HepG2 (cell line): Measurements from ENCODE around the gene SLC29A2. TPM values are rescaled to one million over a fixed set of nuclear protein-coding genes. Genes with fewer than 3 reads are reported as not detected.

Source experiments
- CCDC6 ChIP-seq: sonication (generic); formaldehyde crosslinking; IDR thresholded peaks from 2 replicates; pipeline ENCODE4 v1.8.1; 2022; ENCODE audit warnings: mild to moderate bottlenecking, missing genetic modification reagents, moderate library complexity
- ESRRA ChIP-seq: sonication (generic); formaldehyde crosslinking; IDR thresholded peaks from 2 replicates; pipeline ENCODE4 v1.5.1; 2020; ENCODE audit warnings: mild to moderate bottlenecking, low read depth, missing genetic modification reagents
- ETV6 ChIP-seq: sonication (generic); formaldehyde crosslinking; conservative IDR thresholded peaks from 2 replicates; pipeline ENCODE4 v1.4.0; 2020; ENCODE audit warnings: missing genetic modification reagents
- HIC2 ChIP-seq: sonication (generic); formaldehyde crosslinking; IDR thresholded peaks from 2 replicates; pipeline ENCODE4 v1.9.0; 2022; ENCODE audit warnings: low read depth, missing genetic modification reagents
- KDM4B ChIP-seq: sonication (generic); formaldehyde crosslinking; IDR thresholded peaks from 2 replicates; pipeline ENCODE4 v1.4.0; 2020; ENCODE audit warnings: missing genetic modification reagents
- KMT2B ChIP-seq: IDR thresholded peaks from 2 replicates; pipeline ENCODE4 v1.6.1; 2016; ENCODE audit warnings: missing genetic modification reagents, missing compliant biosample characterization
- NCOA5 ChIP-seq: sonication (generic); formaldehyde crosslinking; IDR thresholded peaks from 2 replicates; pipeline ENCODE4 v1.4.0; 2020; ENCODE audit warnings: missing genetic modification reagents
- PCBP2 ChIP-seq: fragments of 200-400 bp; formaldehyde crosslinking; optimal IDR thresholded peaks from 2 replicates; pipeline ENCODE3; 2018; ENCODE audit warnings: low read length, low read depth; ENCODE audit not compliant: poor library complexity, severe bottlenecking
- POLR2AphosphoS2 ChIP-seq: IDR thresholded peaks from 2 replicates; pipeline ENCODE4 v1.6.1; 2011; ENCODE audit warnings: low read depth, low read length, improper control_type of control experiment
- RARA ChIP-seq: IDR thresholded peaks from 2 replicates; pipeline ENCODE4 v1.6.1; 2016; ENCODE audit warnings: missing genetic modification reagents, missing compliant biosample characterization
- SIX4 ChIP-seq: sonication (generic); formaldehyde crosslinking; IDR thresholded peaks from 2 replicates; pipeline ENCODE4 v1.4.0; 2020; ENCODE audit warnings: missing genetic modification reagents
- TBX2 ChIP-seq: sonication (generic); formaldehyde crosslinking; IDR thresholded peaks from 2 replicates; pipeline ENCODE4 v1.5.0; 2020; ENCODE audit warnings: missing genetic modification reagents, mild to moderate bottlenecking, borderline replicate concordance
- ZFAT ChIP-seq: sonication (generic); formaldehyde crosslinking; conservative IDR thresholded peaks from 2 replicates; pipeline ENCODE4 v1.8.1; 2023; ENCODE audit warnings: missing genetic modification reagents, inconsistent platforms
- ZFP62 ChIP-seq: sonication (generic); formaldehyde crosslinking; IDR thresholded peaks from 2 replicates; pipeline ENCODE4 v1.4.0; 2020; ENCODE audit warnings: missing genetic modification reagents
- ZKSCAN1 ChIP-seq: fragments of 150-350 bp; IDR thresholded peaks from 2 replicates; pipeline ENCODE4 v1.6.1; 2014; ENCODE audit warnings: low read length
- ZNF446 ChIP-seq: sonication (generic); formaldehyde crosslinking; IDR thresholded peaks from 2 replicates; pipeline ENCODE4 v1.5.0; 2020; ENCODE audit warnings: mild to moderate bottlenecking, missing genetic modification reagents
- ZNF607 ChIP-seq: sonication (generic); formaldehyde crosslinking; IDR thresholded peaks from 2 replicates; pipeline ENCODE4 v1.5.1; 2020; ENCODE audit warnings: missing genetic modification reagents, mild to moderate bottlenecking, borderline replicate concordance
- ZNF672 ChIP-seq: sonication (generic); formaldehyde crosslinking; IDR thresholded peaks from 2 replicates; pipeline ENCODE4 v1.8.1; 2022; ENCODE audit warnings: missing genetic modification reagents
- ZNF768 ChIP-seq: sonication (generic); formaldehyde crosslinking; IDR thresholded peaks from 2 replicates; pipeline ENCODE4 v1.4.0; 2020; ENCODE audit warnings: missing genetic modification reagents
- ZNF776 ChIP-seq: sonication (generic); formaldehyde crosslinking; IDR thresholded peaks from 2 replicates; pipeline ENCODE4 v1.4.0; 2020; ENCODE audit warnings: mild to moderate bottlenecking, missing genetic modification reagents
- ZNF891 ChIP-seq: sonication (generic); formaldehyde crosslinking; IDR thresholded peaks from 2 replicates; pipeline ENCODE4 v1.5.0; 2020; ENCODE audit warnings: mild to moderate bottlenecking, missing genetic modification reagents
- ZSCAN30 ChIP-seq: sonication (generic); formaldehyde crosslinking; IDR thresholded peaks from 2 replicates; pipeline ENCODE4 v1.5.0; 2020; ENCODE audit warnings: mild to moderate bottlenecking, missing genetic modification reagents
- ZSCAN5A ChIP-seq: sonication (generic); formaldehyde crosslinking; IDR thresholded peaks from 2 replicates; pipeline ENCODE4 v1.8.0; 2022; ENCODE audit warnings: mild to moderate bottlenecking, missing genetic modification reagents, borderline replicate concordance
- polyA plus RNA-seq, 8 experiments: library from polyadenylated mRNA; depleted of rRNA in 3 of 8; stranded (reverse) in 7 of 8; unstranded in 1 of 8; fragments of >200 nt; fragmentation: Illumina TruSeq in 4 of 8; extraction: Trizol in 4 of 8; gene quantifications; 2 replicates each; pipeline versions ENCODE4 v1.2.1 to v1.2.3, GENCODE V29; 2011 to 2016; ENCODE audit warnings: low read depth in 4 of 8, missing spikeins in 1 of 8, mixed read lengths in 1 of 8; ENCODE audit not compliant: insufficient read depth in 1 of 8
- total RNA-seq, 5 experiments: library from RNA; depleted of rRNA; stranded (reverse); fragments of >200 nt; fragmentation: Illumina TruSeq; extraction: Trizol; gene quantifications; 2 replicates each; pipeline ENCODE4 v1.2.3, GENCODE V29; 2016; ENCODE audit warnings: low read depth in 1 of 5
- TF ChIP-seq, protein P1 (sequence below): sonication (generic); formaldehyde crosslinking; IDR thresholded peaks from 2 replicates; pipeline ENCODE4 v1.4.0; 2020; ENCODE audit warnings: mild to moderate bottlenecking, missing genetic modification reagents
- TF ChIP-seq, protein P2 (sequence below): sonication (generic); formaldehyde crosslinking; IDR thresholded peaks from 2 replicates; pipeline ENCODE4 v1.5.1; 2020; ENCODE audit warnings: missing genetic modification reagents, mild to moderate bottlenecking, borderline replicate concordance

The SLC29A2 gene
- total and polyA plus RNA-seq, 2 of the 13 experiments (the other 11 are each of a cell fraction or from before 2014, with no cell fraction given): 0.63 to 0.66 TPM

DNA sequence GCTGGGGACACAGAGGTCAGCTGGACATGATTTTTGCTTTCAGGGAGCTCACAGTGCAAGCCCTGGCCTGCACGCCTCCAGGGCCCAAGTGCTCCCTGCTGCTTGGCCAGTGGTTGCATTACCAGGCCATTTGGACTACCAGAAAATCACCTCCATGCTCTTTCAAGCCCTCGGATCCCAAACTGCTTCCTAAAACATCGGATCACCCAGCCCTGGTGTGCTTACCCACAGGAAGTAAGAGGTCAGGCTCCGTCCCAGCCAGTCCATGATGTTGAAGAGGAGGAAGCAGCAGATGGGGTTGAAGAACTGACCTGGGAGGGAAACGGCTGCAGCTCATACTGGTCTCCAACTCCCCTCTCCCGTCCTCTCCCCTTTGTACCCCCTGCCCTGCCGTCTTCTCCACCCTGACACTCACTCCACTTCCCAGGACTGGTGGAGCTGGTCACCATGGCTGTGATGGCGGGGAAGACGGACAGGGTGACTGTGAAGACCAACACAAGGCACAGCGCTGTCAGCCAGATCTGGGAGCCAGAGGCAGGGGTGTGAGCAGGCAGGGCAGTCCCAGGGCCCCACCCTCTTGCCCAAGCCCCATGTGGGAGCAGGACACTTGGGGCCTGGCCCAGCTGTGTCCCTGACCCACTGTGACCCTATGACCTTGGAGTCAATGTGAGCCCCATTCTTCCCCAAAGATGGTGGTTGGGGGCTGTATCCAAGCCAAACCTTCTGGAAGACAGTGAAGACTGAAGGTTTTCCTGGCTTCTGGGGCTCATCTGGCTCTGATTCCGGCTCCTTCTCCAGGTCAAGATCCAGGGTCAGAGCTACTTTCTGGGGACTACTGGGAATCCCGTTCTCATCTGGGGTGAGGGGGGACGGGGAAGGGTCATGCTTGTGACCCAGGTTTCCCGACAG, 5.6 kb downstream of the SLC29A2 start (continued):
- TF ChIP-seq ZSCAN5A: no peak
- no peak for TF ChIP-seq ZNF672
- no peak for TF ChIP-seq CCDC6 (CRISPR knock-in tag)
- TF ChIP-seq POLR2AphosphoS2: no peak
- TF ChIP-seq HIC2 (CRISPR knock-in tag): no peak
- no peak for TF ChIP-seq KMT2B (CRISPR knock-in tag)
- TF ChIP-seq ZNF776: no peak
- TF ChIP-seq ZKSCAN1: no peak
- no peak for TF ChIP-seq ZNF891 (CRISPR knock-in tag)
- no peak for TF ChIP-seq RARA
- TF ChIP-seq PCBP2: no peak
- TF ChIP-seq ESRRA (CRISPR knock-in tag): 0 out of 2 replicates have a peak, but pooled peaks have one; percentile 38
- TF ChIP-seq KDM4B (CRISPR knock-in tag): no peak
- 0 out of 2 replicates have a peak, but pooled peaks have one; percentile 19 for TF ChIP-seq TBX2 (CRISPR knock-in tag)
- no peak for TF ChIP-seq ETV6
- no peak for TF ChIP-seq ZNF768 (CRISPR knock-in tag)
- TF ChIP-seq ZNF607 (CRISPR knock-in tag): no peak
- TF ChIP-seq, protein P1, sequence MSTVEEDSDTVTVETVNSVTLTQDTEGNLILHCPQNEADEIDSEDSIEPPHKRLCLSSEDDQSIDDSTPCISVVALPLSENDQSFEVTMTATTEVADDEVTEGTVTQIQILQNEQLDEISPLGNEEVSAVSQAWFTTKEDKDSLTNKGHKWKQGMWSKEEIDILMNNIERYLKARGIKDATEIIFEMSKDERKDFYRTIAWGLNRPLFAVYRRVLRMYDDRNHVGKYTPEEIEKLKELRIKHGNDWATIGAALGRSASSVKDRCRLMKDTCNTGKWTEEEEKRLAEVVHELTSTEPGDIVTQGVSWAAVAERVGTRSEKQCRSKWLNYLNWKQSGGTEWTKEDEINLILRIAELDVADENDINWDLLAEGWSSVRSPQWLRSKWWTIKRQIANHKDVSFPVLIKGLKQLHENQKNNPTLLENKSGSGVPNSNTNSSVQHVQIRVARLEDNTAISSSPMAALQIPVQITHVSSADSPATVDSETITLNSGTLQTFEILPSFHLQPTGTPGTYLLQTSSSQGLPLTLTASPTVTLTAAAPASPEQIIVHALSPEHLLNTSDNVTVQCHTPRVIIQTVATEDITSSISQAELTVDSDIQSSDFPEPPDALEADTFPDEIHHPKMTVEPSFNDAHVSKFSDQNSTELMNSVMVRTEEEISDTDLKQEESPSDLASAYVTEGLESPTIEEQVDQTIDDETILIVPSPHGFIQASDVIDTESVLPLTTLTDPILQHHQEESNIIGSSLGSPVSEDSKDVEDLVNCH (CRISPR knock-in tag): no peak
- no peak for TF ChIP-seq ZFAT (CRISPR knock-in tag)
- no peak for TF ChIP-seq SIX4
- TF ChIP-seq, protein P2, sequence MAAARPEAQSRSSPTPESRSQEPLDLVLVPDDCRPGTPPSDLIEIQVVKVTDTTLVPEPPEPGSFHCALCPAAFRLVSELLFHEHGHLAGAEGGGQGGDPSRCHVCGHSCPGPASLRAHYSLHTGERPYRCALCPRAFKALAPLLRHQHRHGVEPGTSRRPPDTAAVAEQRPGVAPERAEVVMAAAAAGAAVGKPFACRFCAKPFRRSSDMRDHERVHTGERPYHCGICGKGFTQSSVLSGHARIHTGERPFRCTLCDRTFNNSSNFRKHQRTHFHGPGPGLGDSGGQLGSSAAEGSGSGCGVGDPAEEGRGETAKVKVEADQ (CRISPR knock-in tag): 0 out of 2 replicates have a peak, but pooled peaks have one; percentile 20
- no peak for TF ChIP-seq NCOA5 (CRISPR knock-in tag)
- TF ChIP-seq ZFP62 (CRISPR knock-in tag): no peak
- TF ChIP-seq ZSCAN30 (CRISPR knock-in tag): no peak
- no peak for TF ChIP-seq ZNF446 (CRISPR knock-in tag)
